HT1080 (cell line): Measurements from ENCODE around the gene PC. TPM values are rescaled to one million over a fixed set of nuclear protein-coding genes. Genes with fewer than 3 reads are reported as not detected.
"Not testable (repeated sequence)": the region's sequence is repeated elsewhere in the genome, so short reads cannot be mapped to it uniquely, and the experiment has no call there.

Source experiments
- DNase-seq: peaks from one replicate; pipeline ENCODE4 v3.0.0-alpha.2; 2015; ENCODE audit warnings: low read depth
- small RNA-seq: library from RNA; depleted of rRNA; stranded (forward); fragments of <200 nt; gene quantifications from one replicate; pipeline ENCODE3, GENCODE V24; 2014
- total RNA-seq: library from RNA; depleted of rRNA; stranded (reverse); fragments of >200 nt; shearing (Covaris generic); gene quantifications from 2 replicates; pipeline ENCODE4 v1.2.3, GENCODE V29; 2014; rRNA removed

Gene PC
- total RNA-seq, 1 experiment from 2014 or later = 14.9 TPM

GRCh38 chr11:66800720-66801428 lies 157.3 kb downstream of the PC start:
- no peak for DNase-seq

- not testable (repeated sequence) for DNase-seq
Observed at GRCh38 chr11:66799815-66800214, 158.4 kb downstream of the PC start.

Small RNA genes within 50 kb of the gene (small RNA-seq; reads per million reads assigned to genes)
- gene MIR3163 = not detected
- not detected for gene RNU7-23P

Other genes with a start within 250 kb of the PC start
- 79.1 and 122 TPM in 2 replicates for gene SPTBN2, start 229.2 kb downstream of the PC start, total RNA-seq
- gene RCE1, start 114.9 kb downstream of the PC start, total RNA-seq = 36.3 and 41.9 TPM in 2 replicates
- 67.7 and 77.1 TPM in 2 replicates for gene LRFN4, start 101.3 kb downstream of the PC start, total RNA-seq
- not detected in 2 replicates for gene C11orf86, start 16.9 kb upstream of the PC start, total RNA-seq
- gene SYT12, start 64.8 kb upstream of the PC start, total RNA-seq = 0.03 TPM in 1 of 2 replicates, not detected in the other
- gene RHOD, start 98.5 kb upstream of the PC start, total RNA-seq = not detected in 2 replicates
- 18.9 and 25.6 TPM in 2 replicates for gene KDM2A, start 160.9 kb upstream of the PC start, total RNA-seq